NCI-H2227 (cell line): Measurements from ENCODE around the gene OBI1.
"Not testable (repeated sequence)": the region's sequence is repeated elsewhere in the genome, so short reads cannot be mapped to it uniquely, and the experiment has no call there.

Experiments used
- DNase-seq: peaks from one replicate; lab custom pipeline; 2025; ENCODE audit not compliant: unreplicated experiment; lab: John Stamatoyannopoulos, UW

Gene OBI1

DNA sequence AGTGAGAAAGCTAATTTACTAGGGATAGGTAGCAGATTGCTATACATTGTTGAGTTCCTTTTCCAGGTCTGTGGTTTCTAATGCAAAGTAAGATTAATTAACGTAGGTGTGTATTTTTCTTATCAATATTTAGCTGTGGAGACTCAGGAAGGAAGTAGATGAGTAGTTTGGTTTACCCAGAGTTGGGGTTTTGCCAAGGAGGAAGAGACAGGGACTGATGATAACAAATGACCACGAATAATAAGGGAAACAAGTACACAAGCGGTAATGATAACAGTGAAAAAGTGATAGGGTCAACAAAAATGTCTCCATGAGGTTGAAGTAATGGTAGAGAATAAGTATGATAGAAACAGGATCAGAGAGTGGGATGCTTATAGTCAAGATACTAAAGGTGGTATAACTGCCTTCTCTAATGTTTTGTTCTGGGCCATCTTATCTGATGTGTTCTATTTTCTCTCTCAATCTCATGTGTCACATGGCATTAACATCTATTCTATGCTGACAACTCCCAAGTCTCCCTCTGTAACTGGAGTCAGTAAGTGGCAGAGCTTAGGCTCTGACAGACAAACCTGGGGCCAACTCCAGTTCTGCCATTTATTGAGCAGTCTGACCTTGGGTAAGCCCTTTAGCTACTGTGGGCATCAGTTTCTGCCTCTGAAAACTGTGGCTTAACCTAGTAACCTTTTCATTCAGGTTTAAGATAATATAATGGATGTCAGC lies 8.8 kb downstream of the OBI1 start:
- no peak for DNase-seq

DNA sequence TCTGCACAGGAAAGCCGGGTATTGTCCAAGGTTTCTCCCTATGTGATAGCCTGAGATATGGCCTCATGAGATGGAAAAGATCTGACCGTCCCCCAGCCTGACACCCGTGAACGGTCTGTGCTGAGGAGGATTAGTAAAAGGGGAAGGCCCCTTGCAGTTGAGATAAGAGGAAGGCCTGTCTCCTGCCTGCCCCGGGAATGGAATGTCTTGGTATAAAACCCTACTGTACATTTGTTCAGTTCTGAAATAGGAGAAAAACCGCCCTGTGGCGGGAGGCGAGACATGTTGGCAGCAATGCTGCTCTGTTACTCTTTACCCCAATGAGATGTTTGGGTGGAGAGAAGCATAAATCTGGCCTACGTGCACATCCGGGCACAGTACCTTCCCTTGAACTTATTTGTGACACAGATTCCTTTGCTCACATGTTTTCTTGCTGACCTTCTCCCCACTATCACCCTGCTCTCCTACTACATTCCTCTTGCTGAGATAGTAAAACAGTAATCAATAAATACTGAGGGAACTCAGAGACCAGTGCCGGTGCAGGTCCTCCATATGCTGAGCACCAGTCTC lies 11.8 kb downstream of the OBI1 start:
- DNase-seq: not testable (repeated sequence)

DNA sequence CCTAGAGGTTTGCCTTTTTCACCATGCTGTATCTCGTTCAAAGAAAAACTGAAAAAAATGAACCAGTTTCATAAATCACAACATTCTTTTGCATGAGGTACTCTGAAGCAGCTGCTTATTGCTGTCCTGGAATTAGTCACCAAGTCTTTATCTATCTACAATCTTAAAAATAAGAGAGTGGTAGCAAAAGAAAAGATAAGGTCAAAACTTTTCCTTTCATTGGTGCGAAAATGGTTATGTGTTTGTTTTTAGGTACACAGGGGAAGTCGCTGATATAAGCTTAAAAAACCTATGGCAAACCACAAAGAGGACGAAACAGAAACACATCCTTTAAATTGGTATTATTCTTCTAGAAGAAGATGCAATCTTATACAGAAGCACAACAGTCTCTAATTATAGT lies 20.7 kb downstream of the OBI1 start:
- no peak for DNase-seq

DNA sequence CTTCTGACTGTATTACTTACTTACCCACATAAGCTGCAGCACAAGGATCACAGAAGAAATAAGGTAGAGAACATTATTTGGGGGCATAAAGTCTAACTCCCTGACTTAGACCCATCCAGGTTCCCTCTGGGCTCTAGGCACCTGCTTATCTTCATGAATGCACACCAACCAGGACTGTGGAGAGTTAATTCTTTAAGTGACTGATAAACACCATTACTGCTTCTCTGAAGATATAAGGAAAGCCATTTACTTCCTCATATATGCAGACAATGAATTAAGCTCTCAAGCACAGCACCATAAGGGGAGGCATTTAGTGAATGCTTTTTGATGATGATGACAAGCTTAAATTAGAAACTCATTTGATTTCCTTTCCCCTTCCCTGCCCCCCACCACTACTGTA lies 22.5 kb downstream of the OBI1 start:
- no peak for DNase-seq

DNA sequence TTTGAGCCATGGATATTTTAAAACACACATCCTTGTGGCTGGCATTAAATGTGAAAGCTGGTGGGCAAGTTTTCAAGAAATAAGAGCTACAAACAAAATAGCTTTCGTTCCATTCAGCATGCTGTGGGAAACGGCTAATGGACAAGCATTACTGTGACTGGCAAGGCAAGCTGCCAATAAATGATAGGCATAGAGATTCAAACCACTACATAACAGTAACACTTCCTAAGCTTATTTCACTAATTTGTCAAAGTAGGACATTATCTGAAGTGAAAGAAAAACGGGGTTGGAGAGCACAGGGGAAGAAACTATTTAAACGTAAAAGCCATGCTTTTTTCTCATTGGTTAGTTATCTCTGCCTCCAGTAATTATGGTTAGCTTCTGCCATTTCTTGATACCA lies 26.0 kb downstream of the OBI1 start:
- no peak for DNase-seq

DNA sequence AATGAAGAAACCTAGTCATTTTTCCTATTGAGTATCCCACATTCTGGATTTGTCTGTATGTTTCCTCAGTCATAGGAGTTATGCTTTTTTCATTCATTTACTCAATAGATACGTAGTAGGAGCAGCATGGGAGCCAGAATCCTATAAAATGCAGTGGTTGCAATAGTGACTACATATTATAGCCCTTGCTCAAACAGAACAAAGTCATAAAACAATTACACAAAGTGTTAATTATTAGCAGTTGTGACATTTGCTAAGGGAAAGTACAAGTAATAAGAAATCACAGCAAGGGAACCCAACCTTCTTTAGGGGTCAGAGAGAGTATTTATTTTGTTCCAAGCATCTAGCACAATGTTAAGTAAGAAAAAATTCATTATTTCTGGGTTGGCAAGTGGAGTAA lies 27.9 kb downstream of the OBI1 start:
- DNase-seq: no peak

DNA sequence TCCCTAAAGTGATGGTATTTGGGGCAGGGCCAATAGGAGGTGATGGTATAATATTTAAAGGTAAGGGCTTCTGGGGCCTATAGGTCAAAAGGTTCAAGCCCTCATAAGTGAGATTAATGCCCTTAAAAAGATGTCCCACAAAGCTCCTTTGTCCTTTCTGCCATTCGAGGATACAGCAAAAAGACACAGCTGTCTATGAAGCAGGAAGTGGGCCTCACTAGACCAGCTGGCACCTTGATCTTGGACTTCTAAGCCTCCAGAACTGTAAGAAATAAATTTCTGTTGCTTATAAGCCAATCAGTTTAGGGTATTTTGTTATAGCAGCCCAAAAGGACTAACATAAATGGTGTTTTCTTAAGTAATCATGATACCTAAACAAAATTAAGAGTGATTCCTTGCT lies 28.4 kb downstream of the OBI1 start:
- DNase-seq: no peak

DNA sequence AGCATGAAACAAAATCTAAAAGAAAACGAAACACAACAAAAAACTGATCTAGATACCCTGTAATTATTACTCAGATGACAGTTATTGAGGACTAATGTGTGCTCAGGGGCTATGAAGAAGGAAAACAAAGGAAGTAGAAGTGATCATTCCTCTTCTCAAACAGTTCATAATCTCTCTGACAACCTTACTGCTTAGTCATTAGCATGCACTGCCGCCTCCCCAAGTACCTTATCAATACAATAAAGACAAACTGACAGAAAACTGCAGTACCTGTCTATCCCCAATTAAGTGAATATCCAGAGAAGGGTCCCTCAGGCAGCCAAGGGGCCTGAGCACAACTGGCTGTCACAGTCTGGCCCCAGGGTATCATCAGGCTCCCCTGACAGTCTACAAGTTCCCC lies 33.6 kb downstream of the OBI1 start:
- DNase-seq: no peak

DNA sequence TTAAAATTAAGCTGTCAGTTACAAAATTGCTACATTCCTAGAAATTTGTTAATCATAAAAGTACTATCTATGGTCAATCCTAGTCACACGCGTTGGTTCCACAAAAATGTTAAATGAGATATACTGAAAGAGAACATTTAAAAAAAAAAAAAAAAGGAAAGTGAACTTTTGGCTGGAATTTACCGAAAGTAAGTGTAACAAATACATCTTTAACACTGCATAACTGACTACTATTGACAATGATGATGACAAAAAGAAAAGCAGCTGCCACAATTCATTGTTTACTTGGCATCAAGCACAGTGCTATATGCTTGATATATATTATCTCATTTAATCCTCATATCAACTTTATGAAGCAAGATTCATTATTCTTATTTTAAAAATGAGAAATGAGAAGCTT lies 35.8 kb downstream of the OBI1 start:
- no peak for DNase-seq

DNA sequence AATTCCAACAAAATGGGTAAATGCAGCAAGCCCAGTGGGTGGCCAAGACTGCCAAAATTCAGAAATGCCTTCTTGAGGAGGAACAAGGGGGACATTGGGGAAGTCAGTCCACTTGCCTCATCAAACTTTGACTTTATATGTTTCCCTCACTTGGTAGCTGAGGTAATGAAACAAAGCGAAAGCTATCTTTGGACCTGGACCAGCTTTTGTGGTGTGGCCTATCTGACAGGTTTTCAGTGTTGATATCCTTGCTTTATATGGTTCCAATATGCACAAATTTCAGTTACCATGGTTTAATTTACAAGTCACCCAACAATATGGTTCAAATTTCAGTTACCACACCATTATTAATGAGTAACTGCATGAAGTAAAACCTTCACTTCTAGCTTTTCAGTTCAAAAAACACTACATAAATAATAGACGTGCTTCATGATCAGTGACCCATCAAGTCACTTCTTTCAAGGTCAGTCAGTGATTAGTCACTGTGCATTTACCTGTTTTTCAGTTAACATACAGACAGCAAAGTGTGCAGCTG lies 38.0 kb downstream of the OBI1 start:
- no peak for DNase-seq

DNA sequence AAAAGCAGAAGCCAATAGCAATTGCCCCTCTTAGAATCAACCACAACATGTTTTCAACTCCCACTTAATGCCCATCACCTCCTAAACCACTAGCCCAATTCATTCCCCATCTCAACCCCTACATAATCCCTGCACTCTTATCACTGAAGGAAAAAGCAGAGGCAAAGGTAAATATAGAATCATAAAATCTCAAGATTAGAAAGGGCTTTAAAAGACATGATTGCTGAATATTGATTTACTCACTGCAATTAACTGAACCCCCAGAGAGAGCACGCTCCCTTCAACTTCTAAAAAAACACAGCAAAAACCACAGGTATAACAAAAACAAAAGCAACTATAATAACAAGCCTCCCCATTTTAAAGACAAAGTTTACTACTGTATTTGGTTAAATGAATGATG lies 40.5 kb downstream of the OBI1 start:
- DNase-seq: no peak

DNA sequence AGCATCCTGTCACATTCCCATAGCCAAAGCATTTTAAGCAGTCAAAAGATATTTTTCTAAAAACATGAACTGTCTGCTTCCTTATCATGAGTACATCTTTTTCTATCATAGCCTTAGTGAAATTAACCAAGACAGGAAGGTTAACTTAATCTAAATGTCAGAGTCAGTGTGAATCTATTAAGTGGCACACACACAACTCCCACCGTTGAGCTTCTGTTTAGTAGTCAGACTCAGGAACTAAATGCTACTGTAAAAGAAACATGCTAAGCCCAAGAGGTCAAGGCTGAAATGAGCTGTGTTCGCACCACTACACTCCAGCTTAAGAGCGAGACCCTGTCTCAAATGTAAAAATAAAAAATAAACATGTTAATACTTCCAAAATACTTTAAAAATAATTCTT lies 47.9 kb downstream of the OBI1 start:
- DNase-seq: no peak

DNA sequence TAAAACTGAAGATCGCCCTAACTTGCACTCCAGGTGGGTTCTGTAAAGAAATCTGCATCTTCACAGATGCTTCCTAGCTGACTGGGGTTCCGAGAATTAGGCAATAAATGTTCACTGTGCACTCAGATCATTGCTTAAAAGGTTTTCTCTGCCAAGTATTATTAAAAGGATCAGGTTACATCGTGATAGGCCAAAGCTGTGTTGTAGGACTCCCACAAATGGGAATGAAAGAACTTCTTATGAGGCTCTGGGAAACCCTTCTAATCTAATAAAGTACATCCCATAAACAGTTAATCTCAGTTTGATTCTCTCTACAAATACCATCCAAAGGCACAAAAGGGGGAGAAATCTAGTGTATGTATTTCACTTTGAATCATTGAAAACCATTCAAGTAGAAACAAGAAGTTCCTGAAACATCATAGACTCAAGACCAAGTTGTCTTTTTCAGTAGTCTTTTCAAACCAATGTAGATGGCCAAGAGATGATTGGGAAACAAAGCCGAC lies 48.5 kb downstream of the OBI1 start:
- no peak for DNase-seq

DNA sequence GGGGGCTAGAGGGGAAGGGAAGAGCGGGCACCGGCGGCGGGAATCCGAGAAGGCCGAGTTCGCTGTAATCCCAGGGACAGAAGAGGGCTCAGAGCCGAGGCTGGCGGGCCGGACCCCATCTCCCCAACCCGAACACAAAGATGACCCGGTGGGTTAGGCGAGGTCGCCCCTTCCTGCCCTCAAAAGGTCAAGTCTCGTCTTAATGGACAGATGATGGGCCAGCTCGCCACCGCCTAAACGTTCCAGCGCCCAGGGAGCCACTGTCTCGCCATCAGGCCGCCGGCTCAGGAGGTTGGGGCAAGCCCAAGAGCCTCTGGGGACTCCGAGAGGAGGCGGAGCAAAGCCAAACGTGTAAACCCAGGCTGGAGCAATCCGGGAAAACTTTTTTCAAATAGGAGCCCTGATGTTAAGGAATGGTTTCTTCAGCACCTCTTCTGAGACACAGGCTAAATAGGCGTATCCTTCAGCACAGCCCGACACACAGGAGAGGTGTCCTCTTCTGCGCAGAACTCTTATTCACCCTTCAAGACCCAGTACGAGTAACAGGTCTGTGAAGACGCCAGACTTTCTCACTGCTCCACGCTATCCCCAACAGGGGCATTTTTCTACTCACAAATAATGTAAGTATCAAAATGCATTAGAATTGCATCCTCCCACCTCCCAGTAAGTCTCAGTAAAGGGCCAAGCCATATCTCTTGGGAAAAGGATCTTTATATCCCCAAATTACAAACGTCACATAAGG lies 49.3 kb downstream of the OBI1 start:
- no peak for DNase-seq

DNA sequence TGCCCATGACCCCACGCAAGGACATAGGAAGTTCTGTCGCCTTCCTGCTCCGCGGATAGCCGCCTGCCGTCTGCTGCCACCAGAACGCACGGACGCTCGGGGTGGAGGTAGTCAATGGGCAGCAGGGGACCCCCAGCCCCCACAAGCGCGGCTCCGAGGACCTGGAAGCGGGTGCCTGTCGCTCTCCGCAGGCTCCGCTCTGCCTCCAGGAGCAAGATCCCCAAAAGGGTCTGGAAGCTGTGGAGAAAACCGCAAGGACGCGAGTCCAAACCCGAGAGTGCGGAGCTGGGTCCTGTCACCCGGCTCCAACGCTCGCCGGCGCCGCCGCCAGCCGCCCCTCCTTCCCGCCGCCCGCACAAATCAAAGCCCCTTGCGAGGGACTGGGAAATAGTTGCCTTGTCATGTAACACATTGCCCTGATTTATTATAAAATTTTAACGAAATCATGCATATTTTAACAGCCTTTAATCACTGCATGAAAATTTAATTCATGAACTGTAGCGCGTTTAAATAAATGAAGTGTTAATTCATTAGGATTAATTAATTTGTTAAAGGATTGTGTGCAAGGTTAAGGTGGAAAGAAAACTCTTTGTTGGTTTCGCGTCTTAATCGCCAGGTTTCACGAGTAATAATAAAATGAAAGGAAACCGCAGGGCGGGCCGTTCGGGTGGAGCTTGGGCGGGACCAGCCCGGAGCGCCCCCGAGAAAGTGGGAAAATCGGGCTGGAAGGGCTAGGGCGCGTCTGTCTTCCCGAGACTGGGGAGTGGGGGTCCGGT lies 50.1 kb downstream of the OBI1 start:
- DNase-seq: no peak

DNA sequence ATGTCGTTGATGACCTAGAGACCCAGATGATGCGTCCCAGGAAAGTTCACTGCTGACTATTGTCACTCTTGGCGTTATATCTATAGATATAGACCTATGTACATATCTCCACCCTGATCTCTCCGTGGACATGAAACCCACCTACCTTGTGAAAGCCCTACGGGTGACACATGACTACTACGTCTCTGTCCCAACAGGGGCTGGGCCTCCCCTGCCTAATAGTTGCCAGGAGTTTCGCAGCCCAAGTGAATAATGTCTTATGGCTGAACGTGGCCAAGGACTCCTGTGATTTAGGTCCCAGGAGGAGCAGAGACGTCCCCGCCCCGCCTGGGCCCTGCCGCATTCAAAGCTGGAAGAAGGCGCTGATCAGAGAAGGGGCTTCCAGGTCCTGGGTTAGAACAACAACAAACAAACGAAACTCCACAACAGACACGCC lies 50.7 kb downstream of the OBI1 start:
- no peak for DNase-seq

DNA sequence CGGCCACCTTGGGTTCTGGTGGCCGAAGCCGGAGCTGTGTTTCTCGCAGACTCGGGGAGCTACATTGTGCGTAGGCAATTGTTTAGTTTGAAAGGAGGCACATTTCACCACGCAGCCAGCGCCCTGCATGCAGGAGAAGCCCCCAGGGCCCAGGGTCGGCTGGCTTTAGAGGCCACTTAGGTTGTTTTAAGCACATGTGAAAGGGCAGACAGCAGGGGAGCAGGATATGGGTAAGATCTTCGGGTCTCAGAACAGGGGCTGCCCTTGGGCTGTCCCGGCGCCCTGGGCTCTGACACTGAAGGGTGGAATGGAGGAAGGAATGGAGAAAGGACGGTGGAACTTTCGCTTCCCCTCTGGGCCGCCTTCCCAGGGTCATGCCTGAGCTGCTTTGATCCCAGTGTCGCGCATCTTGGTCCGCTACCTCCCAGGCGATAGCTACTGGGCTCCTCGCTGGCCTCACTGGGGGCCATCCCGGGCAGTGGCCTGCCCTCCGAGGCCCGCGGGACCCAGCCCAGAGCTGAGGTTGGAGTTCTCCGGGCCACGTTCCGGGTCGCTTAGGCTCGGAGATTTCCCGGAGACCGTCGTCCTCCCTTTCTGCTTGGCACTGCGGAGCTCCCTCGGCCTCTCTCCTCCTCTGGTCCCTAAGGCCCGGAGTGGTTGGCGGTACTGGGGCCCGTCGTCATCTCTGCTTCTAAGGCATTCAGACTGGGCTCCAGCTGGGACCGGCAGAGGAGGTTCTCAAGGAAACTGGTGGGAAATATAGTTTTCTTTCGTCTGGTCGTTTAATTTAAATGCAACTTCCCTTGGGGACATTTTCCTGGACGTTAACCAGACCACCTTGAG lies 51.3 kb downstream of the OBI1 start:
- no peak for DNase-seq

DNA sequence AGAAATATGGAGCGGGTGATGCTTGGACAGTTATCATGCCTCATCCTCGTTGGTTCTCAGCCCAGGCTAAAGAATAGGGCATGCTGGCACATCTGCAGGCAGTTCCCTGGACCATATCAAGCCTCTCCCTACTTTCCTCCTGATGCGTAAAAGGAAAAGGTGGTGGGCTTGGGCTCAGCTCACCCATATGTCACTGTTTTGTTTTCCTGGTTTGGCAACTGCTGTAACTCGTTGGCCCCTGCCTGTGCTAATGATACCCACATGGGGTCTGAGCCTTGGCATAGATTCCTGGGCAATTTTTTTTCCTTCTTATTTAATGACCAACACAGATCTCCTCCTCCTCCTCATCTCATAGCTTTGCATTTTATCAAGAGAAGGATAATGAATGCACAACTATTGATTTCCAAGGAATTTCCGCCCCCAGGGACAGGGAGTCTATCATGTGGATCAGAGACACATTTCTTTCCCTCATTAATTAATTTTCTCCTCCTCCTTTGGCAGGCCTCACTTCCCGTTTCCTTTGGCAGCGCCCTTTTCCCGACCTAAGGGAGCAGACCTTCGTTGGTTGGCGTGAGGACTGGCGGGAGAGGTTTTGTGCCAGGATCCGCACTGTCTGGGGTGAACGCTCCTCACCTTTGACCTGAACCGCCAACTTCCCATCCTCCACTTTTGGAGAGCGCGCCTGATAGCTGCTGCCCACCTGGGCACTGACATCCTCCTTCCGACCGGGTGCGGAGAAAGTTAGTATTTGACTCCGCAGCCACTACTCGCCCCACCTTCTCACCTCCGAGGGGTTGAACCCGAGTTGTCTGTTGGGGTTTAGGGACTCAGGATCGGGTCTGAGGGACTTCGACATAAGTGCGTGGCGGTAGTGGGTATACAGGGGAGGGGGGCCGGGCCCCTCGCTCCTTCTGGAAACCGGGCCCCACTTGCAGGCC lies 52.2 kb downstream of the OBI1 start:
- no peak for DNase-seq
